HEK293 (cell line): Measurements from ENCODE around the gene WWOX.

Experiments used
- HOXD13 ChIP-seq: sonication (generic); formaldehyde crosslinking; IDR thresholded peaks from 2 replicates; pipeline ENCODE4 v1.8.0; 2022; ENCODE audit warnings: missing genetic modification reagents, borderline replicate concordance
- MEIS1 ChIP-seq: sonication (generic); formaldehyde crosslinking; IDR thresholded peaks from 2 replicates; pipeline ENCODE4 v1.8.1; 2022; ENCODE audit warnings: missing genetic modification reagents, mild to moderate bottlenecking, borderline replicate concordance
- REPIN1 ChIP-seq: fragments of 450-650 bp; formaldehyde crosslinking; IDR thresholded peaks from 2 replicates; pipeline ENCODE4 v1.5.1; 2017; ENCODE audit warnings: missing biosample characterization, missing genetic modification characterization, low read depth
- YY1 ChIP-seq: fragments of 450-650 bp; formaldehyde crosslinking; IDR thresholded peaks from 2 replicates; pipeline ENCODE4 v1.5.1; 2018; ENCODE audit warnings: missing biosample characterization, missing genetic modification characterization
- ZNF366 ChIP-seq: fragments of 450-650 bp; formaldehyde crosslinking; conservative IDR thresholded peaks from 2 replicates; pipeline ENCODE4 v1.5.1; 2016; ENCODE audit warnings: missing biosample characterization, missing genetic modification characterization
- ZNF433 ChIP-seq: fragments of 450-650 bp; formaldehyde crosslinking; IDR thresholded peaks from 2 replicates; pipeline ENCODE4 v1.5.1; 2016; ENCODE audit warnings: missing biosample characterization, missing genetic modification characterization, low read depth
- ZNF747 ChIP-seq: fragments of 450-650 bp; formaldehyde crosslinking; IDR thresholded peaks from 2 replicates; pipeline ENCODE4 v1.5.1; 2016; ENCODE audit warnings: missing biosample characterization, missing genetic modification characterization
- TF ChIP-seq, protein P1 (sequence below): fragments of 450-650 bp; formaldehyde crosslinking; IDR thresholded peaks from 2 replicates; pipeline ENCODE4 v1.5.1; 2016; ENCODE audit warnings: missing biosample characterization, missing genetic modification characterization, borderline replicate concordance
- TF ChIP-seq, protein P2 (sequence below): fragments of 450-650 bp; formaldehyde crosslinking; IDR thresholded peaks from 2 replicates; pipeline ENCODE4 v1.5.1; 2016; ENCODE audit warnings: missing biosample characterization, missing genetic modification characterization
- TF ChIP-seq, protein P3 (sequence below): IDR thresholded peaks from 2 replicates; pipeline ENCODE4 v1.6.1; 2011; ENCODE audit warnings: mild to moderate bottlenecking, low read depth, low read length, borderline replicate concordance
- TF ChIP-seq, protein P4 (sequence below): fragments of 450-650 bp; formaldehyde crosslinking; IDR thresholded peaks from 2 replicates; pipeline ENCODE4 v1.5.1; 2016; ENCODE audit warnings: missing biosample characterization, missing genetic modification characterization, low read depth
- TF ChIP-seq, protein P5 (sequence below): fragments of 450-650 bp; formaldehyde crosslinking; IDR thresholded peaks from 2 replicates; pipeline ENCODE4 v1.5.1; 2016; ENCODE audit warnings: missing biosample characterization, missing genetic modification characterization
- TF ChIP-seq, protein P6 (sequence below): fragments of 450-650 bp; formaldehyde crosslinking; IDR thresholded peaks from 2 replicates; pipeline ENCODE4 v1.5.1; 2016; ENCODE audit warnings: missing biosample characterization, missing genetic modification characterization

DNA sequence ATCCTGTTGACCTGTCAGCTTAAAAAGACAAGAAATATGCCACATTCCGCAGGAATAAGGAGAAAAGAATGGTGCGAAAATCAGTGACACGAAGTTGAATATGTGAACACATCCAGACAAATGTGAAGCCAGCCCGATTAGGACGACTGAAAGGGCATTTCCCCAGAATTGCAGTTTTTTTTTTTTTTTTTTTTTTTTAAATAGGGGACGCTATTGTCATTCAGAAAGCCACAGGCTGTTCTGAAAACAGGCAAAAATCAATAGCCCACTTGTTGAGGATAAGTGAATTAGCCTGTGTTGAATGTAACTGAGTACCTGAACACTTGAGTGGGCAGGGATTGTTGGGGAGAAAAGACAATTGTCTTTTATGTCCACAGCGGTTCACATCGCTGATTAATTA lies 507.1 kb downstream of the WWOX start:
- TF ChIP-seq, protein P1, sequence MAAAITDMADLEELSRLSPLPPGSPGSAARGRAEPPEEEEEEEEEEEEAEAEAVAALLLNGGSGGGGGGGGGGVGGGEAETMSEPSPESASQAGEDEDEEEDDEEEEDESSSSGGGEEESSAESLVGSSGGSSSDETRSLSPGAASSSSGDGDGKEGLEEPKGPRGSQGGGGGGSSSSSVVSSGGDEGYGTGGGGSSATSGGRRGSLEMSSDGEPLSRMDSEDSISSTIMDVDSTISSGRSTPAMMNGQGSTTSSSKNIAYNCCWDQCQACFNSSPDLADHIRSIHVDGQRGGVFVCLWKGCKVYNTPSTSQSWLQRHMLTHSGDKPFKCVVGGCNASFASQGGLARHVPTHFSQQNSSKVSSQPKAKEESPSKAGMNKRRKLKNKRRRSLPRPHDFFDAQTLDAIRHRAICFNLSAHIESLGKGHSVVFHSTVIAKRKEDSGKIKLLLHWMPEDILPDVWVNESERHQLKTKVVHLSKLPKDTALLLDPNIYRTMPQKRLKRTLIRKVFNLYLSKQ, result no peak
- TF ChIP-seq, protein P2, sequence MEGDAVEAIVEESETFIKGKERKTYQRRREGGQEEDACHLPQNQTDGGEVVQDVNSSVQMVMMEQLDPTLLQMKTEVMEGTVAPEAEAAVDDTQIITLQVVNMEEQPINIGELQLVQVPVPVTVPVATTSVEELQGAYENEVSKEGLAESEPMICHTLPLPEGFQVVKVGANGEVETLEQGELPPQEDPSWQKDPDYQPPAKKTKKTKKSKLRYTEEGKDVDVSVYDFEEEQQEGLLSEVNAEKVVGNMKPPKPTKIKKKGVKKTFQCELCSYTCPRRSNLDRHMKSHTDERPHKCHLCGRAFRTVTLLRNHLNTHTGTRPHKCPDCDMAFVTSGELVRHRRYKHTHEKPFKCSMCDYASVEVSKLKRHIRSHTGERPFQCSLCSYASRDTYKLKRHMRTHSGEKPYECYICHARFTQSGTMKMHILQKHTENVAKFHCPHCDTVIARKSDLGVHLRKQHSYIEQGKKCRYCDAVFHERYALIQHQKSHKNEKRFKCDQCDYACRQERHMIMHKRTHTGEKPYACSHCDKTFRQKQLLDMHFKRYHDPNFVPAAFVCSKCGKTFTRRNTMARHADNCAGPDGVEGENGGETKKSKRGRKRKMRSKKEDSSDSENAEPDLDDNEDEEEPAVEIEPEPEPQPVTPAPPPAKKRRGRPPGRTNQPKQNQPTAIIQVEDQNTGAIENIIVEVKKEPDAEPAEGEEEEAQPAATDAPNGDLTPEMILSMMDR (tag by site-specific recombination), result no peak
- no peak for TF ChIP-seq YY1 (tag by site-specific recombination)
- no peak for TF ChIP-seq HOXD13 (CRISPR knock-in tag)
- TF ChIP-seq, protein P3, sequence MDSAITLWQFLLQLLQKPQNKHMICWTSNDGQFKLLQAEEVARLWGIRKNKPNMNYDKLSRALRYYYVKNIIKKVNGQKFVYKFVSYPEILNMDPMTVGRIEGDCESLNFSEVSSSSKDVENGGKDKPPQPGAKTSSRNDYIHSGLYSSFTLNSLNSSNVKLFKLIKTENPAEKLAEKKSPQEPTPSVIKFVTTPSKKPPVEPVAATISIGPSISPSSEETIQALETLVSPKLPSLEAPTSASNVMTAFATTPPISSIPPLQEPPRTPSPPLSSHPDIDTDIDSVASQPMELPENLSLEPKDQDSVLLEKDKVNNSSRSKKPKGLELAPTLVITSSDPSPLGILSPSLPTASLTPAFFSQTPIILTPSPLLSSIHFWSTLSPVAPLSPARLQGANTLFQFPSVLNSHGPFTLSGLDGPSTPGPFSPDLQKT, result no peak
- no peak for TF ChIP-seq MEIS1 (CRISPR knock-in tag)
- TF ChIP-seq ZNF366 (tag by site-specific recombination), result no peak
- TF ChIP-seq ZNF433 (tag by site-specific recombination), result no peak
- TF ChIP-seq, protein P4, sequence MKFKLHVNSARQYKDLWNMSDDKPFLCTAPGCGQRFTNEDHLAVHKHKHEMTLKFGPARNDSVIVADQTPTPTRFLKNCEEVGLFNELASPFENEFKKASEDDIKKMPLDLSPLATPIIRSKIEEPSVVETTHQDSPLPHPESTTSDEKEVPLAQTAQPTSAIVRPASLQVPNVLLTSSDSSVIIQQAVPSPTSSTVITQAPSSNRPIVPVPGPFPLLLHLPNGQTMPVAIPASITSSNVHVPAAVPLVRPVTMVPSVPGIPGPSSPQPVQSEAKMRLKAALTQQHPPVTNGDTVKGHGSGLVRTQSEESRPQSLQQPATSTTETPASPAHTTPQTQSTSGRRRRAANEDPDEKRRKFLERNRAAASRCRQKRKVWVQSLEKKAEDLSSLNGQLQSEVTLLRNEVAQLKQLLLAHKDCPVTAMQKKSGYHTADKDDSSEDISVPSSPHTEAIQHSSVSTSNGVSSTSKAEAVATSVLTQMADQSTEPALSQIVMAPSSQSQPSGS (tag by site-specific recombination), result no peak
- no peak for TF ChIP-seq REPIN1 (tag by site-specific recombination)
- TF ChIP-seq, protein P5, sequence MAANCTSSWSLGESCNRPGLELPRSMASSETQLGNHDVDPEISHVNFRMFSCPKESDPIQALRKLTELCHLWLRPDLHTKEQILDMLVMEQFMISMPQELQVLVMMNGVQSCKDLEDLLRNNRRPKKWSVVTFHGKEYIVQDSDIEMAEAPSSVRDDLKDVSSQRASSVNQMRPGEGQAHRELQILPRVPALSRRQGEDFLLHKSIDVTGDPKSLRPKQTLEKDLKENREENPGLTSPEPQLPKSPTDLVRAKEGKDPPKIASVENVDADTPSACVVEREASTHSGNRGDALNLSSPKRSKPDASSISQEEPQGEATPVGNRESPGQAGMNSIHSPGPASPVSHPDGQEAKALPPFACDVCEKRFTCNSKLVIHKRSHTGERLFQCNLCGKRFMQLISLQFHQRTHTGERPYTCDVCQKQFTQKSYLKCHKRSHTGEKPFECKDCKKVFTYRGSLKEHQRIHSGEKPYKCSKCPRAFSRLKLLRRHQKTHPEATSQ, result no peak
- no peak for TF ChIP-seq ZNF747 (tag by site-specific recombination)
- TF ChIP-seq, protein P6, sequence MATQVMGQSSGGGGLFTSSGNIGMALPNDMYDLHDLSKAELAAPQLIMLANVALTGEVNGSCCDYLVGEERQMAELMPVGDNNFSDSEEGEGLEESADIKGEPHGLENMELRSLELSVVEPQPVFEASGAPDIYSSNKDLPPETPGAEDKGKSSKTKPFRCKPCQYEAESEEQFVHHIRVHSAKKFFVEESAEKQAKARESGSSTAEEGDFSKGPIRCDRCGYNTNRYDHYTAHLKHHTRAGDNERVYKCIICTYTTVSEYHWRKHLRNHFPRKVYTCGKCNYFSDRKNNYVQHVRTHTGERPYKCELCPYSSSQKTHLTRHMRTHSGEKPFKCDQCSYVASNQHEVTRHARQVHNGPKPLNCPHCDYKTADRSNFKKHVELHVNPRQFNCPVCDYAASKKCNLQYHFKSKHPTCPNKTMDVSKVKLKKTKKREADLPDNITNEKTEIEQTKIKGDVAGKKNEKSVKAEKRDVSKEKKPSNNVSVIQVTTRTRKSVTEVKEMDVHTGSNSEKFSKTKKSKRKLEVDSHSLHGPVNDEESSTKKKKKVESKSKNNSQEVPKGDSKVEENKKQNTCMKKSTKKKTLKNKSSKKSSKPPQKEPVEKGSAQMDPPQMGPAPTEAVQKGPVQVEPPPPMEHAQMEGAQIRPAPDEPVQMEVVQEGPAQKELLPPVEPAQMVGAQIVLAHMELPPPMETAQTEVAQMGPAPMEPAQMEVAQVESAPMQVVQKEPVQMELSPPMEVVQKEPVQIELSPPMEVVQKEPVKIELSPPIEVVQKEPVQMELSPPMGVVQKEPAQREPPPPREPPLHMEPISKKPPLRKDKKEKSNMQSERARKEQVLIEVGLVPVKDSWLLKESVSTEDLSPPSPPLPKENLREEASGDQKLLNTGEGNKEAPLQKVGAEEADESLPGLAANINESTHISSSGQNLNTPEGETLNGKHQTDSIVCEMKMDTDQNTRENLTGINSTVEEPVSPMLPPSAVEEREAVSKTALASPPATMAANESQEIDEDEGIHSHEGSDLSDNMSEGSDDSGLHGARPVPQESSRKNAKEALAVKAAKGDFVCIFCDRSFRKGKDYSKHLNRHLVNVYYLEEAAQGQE (tag by site-specific recombination), result no peak
